HG03139 (cell line): Measurements from ENCODE around the gene KCNK4.
"Not testable (repeated sequence)": the region's sequence is repeated elsewhere in the genome, so short reads cannot be mapped to it uniquely, and the experiment has no call there.

Experiments used
- ATAC-seq: cut with Tn5 transposase; IDR thresholded peaks from one replicate; pipeline ENCODE4 v1.9.1; 2021; ENCODE audit not compliant: unreplicated experiment

KCNK4 gene

DNA sequence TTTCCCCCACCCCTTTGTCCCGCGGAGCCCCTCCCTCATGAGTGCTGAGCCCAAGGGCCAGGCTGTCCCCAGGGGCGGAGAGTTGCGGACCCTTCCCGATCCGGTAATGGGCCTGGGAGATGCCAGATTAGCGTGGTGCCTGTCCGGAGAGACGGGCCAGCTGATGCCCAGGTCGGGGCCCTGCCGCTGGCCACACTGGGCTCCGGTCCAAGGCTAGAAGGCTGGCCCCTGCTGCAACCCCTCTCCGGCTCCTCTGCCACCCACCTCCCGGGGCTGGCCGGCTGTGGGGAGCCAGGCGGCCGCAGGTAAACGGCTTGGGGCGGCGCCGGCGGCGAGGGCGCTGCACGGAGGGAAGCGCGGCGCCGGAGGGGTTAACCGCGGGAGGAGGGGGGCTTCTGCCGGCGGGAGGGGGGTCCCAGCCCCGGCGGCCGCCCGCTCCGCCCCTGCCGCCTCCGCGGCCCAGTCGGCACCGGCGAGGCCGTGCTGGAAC is at the start of gene KCNK4:
Gene KCNK4 (plus strand): TSS at position 41 of the 490 bp plus-strand sequence. CDS start 1,717 bp downstream, outside the sequence.
- no peak for ATAC-seq

GRCh38 chr11:64241491-64242374 is 49.4 kb upstream of the KCNK4 start:
- peak; percentile 0 for ATAC-seq

GRCh38 chr11:64243236-64243854 is 47.8 kb upstream of the KCNK4 start:
- no peak for ATAC-seq

- no peak for ATAC-seq
Observed at GRCh38 chr11:64244107-64244506, 47.0 kb upstream of the KCNK4 start.

DNA sequence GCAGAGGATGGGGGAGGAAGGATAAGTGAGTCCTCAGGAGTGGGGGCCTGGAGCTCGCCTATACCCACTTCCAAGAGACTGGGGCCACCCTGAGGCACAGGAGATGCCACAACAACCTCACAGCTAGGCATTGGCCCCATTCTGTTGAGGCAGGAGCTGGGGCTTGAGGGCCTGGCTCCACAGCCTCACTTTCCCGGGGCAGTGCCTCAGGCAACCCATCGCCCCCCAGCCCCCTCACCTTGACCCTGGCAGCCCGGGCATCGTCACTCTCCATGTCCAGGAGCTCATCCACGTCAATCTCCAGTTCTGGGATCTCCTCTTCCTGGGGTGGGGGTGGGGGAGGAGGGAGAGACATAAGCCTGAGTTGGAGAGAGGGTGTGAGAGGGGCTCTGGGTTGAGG is 46.1 kb upstream of the KCNK4 start:
- ATAC-seq, result no peak

GRCh38 chr11:64245401-64245796 is 45.7 kb upstream of the KCNK4 start:
- ATAC-seq, result no peak

DNA sequence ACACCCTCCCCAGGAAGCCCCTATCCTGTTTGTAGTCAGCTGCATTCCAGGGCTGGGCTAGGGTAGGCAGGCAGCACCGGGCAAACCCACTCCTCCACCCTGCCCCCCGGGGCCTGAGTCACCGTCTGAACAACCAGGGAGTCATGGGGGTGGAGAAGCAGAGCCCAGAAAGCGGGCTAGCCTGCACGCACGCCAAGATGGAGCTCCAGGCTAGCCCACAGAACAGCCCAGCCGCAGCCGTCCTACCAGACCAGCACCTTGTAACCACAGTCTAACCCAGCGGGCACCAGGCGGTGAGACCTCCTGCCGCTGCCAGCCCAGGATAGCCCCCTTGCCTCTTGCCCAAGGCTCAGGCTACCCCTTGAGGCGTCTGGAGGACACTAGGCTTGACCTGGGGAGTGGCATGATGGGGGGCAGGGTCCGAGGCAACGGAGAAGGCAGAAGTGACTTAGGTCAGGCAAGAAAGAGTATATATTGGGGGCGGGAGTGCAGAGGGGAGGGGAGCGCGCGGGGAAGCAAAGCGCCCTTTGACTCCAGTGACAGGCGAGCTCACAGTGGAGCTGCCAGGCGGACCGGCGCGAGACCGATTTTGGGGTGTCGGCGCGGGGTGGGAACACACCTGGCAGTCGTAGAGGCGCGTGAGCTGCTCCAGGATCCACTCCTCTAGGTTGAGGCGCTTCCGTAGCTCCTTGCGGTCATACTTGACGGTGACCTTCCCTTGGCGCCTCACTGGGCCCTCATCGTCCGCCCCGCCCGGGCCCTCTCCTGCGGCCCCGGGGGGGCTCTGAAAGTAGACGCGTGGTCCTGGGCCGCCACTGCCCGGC is 45.1 kb upstream of the KCNK4 start:
- no peak for ATAC-seq

GRCh38 chr11:64246621-64246870 is 44.6 kb upstream of the KCNK4 start:
- not testable (repeated sequence) for ATAC-seq

DNA sequence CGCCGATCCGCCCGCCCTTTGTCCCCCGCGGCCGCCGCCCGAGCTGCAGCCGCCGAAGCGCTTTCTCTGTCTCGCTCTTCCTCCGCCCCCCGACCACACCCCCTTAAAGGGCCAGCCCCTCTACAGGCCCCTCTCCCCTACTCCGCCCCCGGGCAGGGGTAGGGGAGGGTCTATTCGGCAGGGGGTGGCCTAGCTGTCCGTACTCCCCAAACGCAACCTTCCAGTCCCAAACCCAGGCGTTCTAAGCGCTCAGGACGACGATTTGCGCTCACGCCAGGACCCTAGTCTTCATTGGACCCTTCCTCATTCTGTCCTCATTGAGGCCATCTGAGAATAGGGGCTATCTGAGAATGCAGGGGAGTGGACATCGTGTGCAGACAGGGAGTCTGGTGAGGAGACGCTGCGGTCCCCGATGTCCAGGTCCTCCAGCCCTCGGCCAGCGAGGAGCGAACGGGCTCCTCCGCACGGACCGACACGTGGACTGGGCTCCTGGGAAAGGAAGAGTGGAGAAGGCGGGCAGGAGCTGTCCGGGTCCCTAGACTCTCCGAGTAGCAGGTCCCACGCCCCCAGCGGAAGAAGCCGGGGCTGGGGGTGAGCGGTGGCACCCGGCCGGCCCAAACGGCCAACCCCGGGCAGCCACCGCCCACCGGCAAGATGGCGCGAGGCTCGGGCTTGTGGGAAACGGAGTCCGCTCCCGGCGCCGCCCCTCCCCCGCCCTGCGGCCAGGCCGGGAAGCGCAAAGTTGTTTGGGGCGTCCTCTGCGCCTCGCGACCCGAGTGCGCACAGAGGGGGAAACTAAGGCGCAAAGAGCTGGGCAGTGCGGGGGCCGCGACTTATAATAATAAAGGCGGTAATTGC is 44.0 kb upstream of the KCNK4 start, which contains the start of gene PPP1R14B:
Gene PPP1R14B (minus strand): TSS at position 73 of the 858 bp plus-strand sequence. CDS start 270 bp downstream, outside the sequence.
- ATAC-seq, result no peak

DNA sequence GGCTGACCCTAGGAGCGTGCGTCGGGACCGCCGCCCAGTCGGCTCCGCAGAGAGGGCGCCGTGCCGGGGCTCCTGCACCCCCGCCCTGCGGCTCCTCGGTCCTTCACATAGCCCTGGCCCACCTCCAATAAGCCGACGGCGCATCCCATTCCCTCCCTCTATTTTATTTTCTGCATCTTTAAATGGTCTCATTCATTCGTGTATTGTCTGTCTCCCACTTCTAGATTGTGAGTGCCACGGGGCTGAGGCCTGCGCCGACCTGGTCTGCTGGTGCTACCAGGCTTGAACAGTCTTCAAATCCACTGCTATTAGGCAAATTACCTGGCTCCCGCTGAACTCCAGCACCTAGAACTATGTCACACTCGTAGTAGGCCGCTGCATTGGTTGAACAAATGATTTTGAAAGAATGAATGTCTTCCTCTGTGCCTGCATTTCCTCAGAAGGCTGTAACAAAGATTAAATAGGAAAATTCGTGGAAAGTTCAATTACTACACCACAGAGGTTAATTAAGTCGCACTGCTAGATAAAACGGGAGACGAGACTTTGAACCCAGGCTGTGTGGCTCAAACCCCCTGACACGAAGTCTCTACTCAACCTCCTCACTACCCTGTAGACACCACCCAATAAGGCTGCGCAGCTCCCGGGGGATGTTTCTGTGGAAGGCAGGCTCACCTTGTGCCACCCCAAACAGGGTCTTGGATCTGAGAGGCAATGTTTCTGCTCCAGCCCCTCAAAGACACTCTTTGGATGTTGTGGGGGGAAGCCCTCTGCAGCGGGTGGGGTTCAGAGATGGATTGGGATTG is 43.2 kb upstream of the KCNK4 start:
- no peak for ATAC-seq

DNA sequence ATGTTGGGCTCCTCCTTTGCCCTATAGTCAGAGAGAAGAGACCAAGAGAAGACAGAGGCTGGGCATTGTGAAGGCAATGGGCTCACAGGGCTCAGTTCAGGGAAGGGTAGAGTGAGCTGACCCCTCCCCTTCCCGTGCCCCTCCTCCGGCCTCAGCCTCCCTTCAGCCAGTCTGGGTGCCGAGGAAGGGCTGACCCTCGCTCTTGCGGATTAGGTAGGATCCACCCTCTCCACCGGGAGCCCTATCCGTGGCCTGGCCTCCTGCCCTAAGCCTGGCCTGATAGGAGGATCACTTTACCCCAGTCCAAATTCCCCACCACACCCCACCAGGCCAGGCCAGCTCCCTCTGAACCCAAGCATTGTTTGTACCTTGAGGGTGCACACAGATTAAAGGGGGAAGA is 42.5 kb upstream of the KCNK4 start:
- ATAC-seq, result no peak

GRCh38 chr11:64249038-64249437 is 42.1 kb upstream of the KCNK4 start:
- ATAC-seq, result no peak

- ATAC-seq, result no peak
Observed at GRCh38 chr11:64249563-64250414, 41.3 kb upstream of the KCNK4 start.

GRCh38 chr11:64250415-64251015 is 40.6 kb upstream of the KCNK4 start:
- ATAC-seq, result no peak

- ATAC-seq, result peak; percentile 39
Observed at GRCh38 chr11:64251016-64251752, 39.9 kb upstream of the KCNK4 start, which contains the start of gene PLCB3. Gene PLCB3 (plus strand): TSS chr11:64251530. CDS start chr11:64251650, 120 bp downstream.

DNA sequence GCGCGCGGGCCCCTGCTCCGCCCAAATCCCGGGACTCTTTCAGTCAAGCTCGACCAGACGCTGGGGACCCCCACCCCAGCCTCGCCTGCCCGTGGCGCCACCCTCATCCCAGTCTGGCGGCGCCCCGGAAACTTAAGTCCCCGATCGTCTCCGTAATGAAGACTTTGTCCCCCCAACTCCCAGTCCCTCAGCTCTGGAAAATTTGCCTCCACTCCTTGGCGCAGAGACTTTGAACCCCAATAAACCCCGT is 39.4 kb upstream of the KCNK4 start:
- peak; percentile 13 for ATAC-seq

GRCh38 chr11:64252003-64252872 is 38.9 kb upstream of the KCNK4 start:
- ATAC-seq, result no peak
